Measurements from ENCODE around the gene KRT85. TPM values are rescaled to one million over a fixed set of nuclear protein-coding genes. Genes with fewer than 3 reads are reported as not detected.

Gene KRT85
- total and polyA plus RNA-seq, 2 donors (not counting 1 experiment from before 2014, with no cell fraction given): not detected

- H3K27me3 ChIP-seq (replicated peaks in 1 of 4; ENCODE audit: control extremely low read depth in 1 of 4, control insufficient read depth in 3 of 4, insufficient read depth in 4 of 4, low read length in 3 of 4): peaks cover 0 to 9% (median 3%) of the 10 kb centered on the region in 4 experiments
- H3K4me2 ChIP-seq (replicated peaks; ENCODE audit: low read depth, low read length, poor library complexity, severe bottlenecking): no peak overlapping the region
- ChIA-PET CTCF (interaction anchor here (0.7 to 1.1 kb wide), 2 partner anchors 15 to 630 kb away, joined by 3 read pairs; no protein-coding TSS in a partner anchor), POLR2A (no interaction called here)
- H3K4me3 ChIP-seq (ENCODE audit: control extremely low read depth in 1 of 5, extremely low read depth in 1 of 5, insufficient read depth in 1 of 5, low read depth in 2 of 5, low read length in 4 of 5): no peak overlapping the region
- ATAC-seq (ENCODE audit: low read depth) (no peak), DNase-seq (no peak)
- no peaks in the 10 kb centered on the region for H4K20me1 ChIP-seq (ENCODE audit: control insufficient read depth, insufficient read depth, low read length, poor library complexity, severe bottlenecking)
- no peaks in the 10 kb centered on the region for H3K36me3 ChIP-seq (replicated peaks in 1 of 2; ENCODE audit: control extremely low read depth in 1 of 2, control insufficient read depth in 1 of 2, extremely low read depth in 1 of 2, insufficient read depth in 2 of 2, low read length in 1 of 2)
- no peaks in the 10 kb centered on the region for H3K9me3 ChIP-seq (ENCODE audit: control extremely low read depth in 1 of 3, control insufficient read depth in 2 of 3, insufficient read depth in 1 of 3, low read length in 2 of 3)
- no peak overlapping the region for H3K9ac ChIP-seq (ENCODE audit: low read length)
- 92% methylated on average over 8 of the region's 8 CpGs for WGBS (ENCODE audit: insufficient coverage)
- no peaks in the 10 kb centered on the region for H3K79me2 ChIP-seq (ENCODE audit: control insufficient read depth, insufficient read depth, low read length)
- Mint-ChIP-seq H3K27ac (no peak overlapping the region), H3K4me1 (peaks cover 3% of the 10 kb centered on the region), H3K9me3 (ENCODE audit: insufficient read depth) (no peaks in the 10 kb centered on the region), H3K4me3 (no peak overlapping the region), H3K27me3 (peaks cover 19% of the 10 kb centered on the region)
- H2AFZ ChIP-seq (ENCODE audit: insufficient read depth, low read depth, low read length, poor library complexity, severe bottlenecking): no peak overlapping the region
- intact Hi-C loops (cut with micrococcal nuclease): no loop called here
- H3K27ac ChIP-seq (ENCODE audit: low read length in 2 of 2): no peak overlapping the region
- H3K4me1 ChIP-seq (ENCODE audit: control insufficient read depth in 2 of 2, insufficient read depth in 2 of 2, low read length in 2 of 2): no peaks in the 10 kb centered on the region
- TF ChIP-seq CTCF (IDR thresholded peaks at IDR 0.05) (no peak), EZH2 (IDR thresholded peaks at IDR 0.05; ENCODE audit: borderline replicate concordance, insufficient read depth, low read depth, low read length, poor library complexity, severe bottlenecking) (no peak)
These were observed 17.2 kb downstream of the KRT85 start for GRCh38 chr12:52350021-52350620.

DNA sequence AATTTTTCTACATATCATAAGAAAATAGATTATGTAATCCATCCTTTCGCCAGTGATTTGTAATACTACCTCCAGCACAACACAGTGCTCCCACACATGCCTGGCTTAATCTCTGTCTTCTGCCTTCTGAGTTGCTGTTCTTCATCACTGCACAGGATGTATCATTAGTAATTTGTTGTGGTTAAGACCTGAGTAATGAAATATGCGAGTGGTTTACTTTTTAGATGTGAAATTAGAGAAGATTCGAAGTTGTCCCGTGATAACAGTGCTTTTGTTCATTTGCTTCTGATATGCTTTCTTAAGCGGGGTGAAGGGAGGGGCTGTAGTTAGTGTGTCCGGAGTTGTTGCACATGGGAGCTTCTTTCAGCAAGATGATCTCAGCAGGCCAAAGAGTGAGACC, 18.1 kb downstream of the KRT85 start:
- Histone ChIP-seq H3K4me3 (ENCODE audit: control extremely low read depth in 1 of 5, extremely low read depth in 1 of 5, insufficient read depth in 1 of 5, low read depth in 2 of 5, low read length in 4 of 5) (no peak overlapping the region), H4K20me1 (ENCODE audit: control insufficient read depth, insufficient read depth, low read length, poor library complexity, severe bottlenecking) (no peaks in the 10 kb centered on the region), H3K36me3 (replicated peaks in 1 of 2; ENCODE audit: control extremely low read depth in 1 of 2, control insufficient read depth in 1 of 2, extremely low read depth in 1 of 2, insufficient read depth in 2 of 2, low read length in 1 of 2) (no peaks in the 10 kb centered on the region), H3K79me2 (ENCODE audit: control insufficient read depth, insufficient read depth, low read length) (no peaks in the 10 kb centered on the region), H3K4me1 (ENCODE audit: control insufficient read depth in 2 of 2, insufficient read depth in 2 of 2, low read length in 2 of 2) (no peaks in the 10 kb centered on the region), H3K9ac (ENCODE audit: low read length) (no peak overlapping the region), H3K4me2 (replicated peaks; ENCODE audit: low read depth, low read length, poor library complexity, severe bottlenecking) (no peak overlapping the region), H3K27ac (ENCODE audit: low read length in 2 of 2) (no peak overlapping the region), H2AFZ (ENCODE audit: insufficient read depth, low read depth, low read length, poor library complexity, severe bottlenecking) (no peak overlapping the region), H3K27me3 (replicated peaks in 1 of 4; ENCODE audit: control extremely low read depth in 1 of 4, control insufficient read depth in 3 of 4, insufficient read depth in 4 of 4, low read length in 3 of 4) (peaks cover 0 to 9% (median 3%) of the 10 kb centered on the region in 4 experiments), H3K9me3 (ENCODE audit: control extremely low read depth in 1 of 3, control insufficient read depth in 2 of 3, insufficient read depth in 1 of 3, low read length in 2 of 3) (peaks cover 0 to under 1% (median 0%) of the 10 kb centered on the region in 3 donors)
- intact Hi-C loops (cut with micrococcal nuclease): no loop called here
- H3K27ac Mint-ChIP-seq: no peak overlapping the region
- peaks cover 15% of the 10 kb centered on the region for H3K27me3 Mint-ChIP-seq
- ChIA-PET CTCF (interaction anchor here (0.7 to 1.1 kb wide), 2 partner anchors 14 to 631 kb away, joined by 3 read pairs; no protein-coding TSS in a partner anchor), POLR2A (no interaction called here)
- H3K4me3 Mint-ChIP-seq: no peak overlapping the region
- 57% methylated on average over 5 of the region's 6 CpGs for WGBS (ENCODE audit: insufficient coverage)
- DNase-seq (no peak), ATAC-seq (ENCODE audit: low read depth) (no peak)
- no peaks in the 10 kb centered on the region for H3K9me3 Mint-ChIP-seq (ENCODE audit: insufficient read depth)
- H3K4me1 Mint-ChIP-seq: peaks cover 3% of the 10 kb centered on the region
- no peak for TF ChIP-seq CTCF (IDR thresholded peaks at IDR 0.05)
- no peak for TF ChIP-seq EZH2 (IDR thresholded peaks at IDR 0.05; ENCODE audit: borderline replicate concordance, insufficient read depth, low read depth, low read length, poor library complexity, severe bottlenecking)

All from B cell (primary cell).